ENCODE measurements around the gene SOHLH1.

DNA sequence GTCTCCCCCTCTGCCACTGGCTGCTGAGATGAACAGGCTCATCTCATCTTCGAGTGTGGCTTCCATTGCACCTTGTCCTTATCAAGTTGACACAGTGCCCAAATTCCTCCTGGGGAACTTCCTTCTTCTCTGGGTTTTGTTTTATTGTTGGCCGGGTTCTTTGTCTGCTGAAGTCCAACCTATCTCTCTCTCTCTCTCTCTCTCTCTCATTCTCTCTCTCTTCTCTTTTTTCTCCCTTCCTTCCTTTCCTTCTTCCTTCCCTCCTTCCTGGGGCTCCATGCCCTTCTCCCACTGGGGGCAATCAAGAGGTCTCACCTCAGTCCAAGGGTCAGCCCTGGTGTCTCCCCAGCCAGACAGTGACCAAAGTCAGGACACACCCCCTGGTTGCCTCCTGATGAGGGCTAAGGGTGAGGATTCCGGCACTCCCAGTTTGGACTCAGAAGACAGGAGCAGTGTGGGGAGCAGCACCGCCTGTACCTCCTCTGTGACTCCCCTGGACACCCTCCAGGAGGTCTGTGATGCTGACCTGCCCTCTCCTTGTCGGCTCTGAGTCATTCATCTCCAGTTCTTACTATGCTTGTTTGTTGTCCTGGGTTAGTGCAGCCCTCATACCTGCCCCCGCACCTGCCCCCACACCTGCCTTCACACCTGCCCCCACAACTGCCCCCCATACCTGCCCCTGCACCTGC, 33.4 kb upstream of the SOHLH1 start:
- TF ChIP-seq, protein P1, sequence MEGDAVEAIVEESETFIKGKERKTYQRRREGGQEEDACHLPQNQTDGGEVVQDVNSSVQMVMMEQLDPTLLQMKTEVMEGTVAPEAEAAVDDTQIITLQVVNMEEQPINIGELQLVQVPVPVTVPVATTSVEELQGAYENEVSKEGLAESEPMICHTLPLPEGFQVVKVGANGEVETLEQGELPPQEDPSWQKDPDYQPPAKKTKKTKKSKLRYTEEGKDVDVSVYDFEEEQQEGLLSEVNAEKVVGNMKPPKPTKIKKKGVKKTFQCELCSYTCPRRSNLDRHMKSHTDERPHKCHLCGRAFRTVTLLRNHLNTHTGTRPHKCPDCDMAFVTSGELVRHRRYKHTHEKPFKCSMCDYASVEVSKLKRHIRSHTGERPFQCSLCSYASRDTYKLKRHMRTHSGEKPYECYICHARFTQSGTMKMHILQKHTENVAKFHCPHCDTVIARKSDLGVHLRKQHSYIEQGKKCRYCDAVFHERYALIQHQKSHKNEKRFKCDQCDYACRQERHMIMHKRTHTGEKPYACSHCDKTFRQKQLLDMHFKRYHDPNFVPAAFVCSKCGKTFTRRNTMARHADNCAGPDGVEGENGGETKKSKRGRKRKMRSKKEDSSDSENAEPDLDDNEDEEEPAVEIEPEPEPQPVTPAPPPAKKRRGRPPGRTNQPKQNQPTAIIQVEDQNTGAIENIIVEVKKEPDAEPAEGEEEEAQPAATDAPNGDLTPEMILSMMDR (IDR thresholded peaks at IDR 0.05): no peak
- TF ChIP-seq POLR2AphosphoS5 (IDR thresholded peaks at IDR 0.05) (no peak), POLR2A (IDR thresholded peaks at IDR 0.05; ENCODE audit: low read depth) (no peak)

Measured in esophagus muscularis mucosa (tissue), 3 donors.